GM23338 (cell line): Measurements from ENCODE around the gene ERGIC3. TPM values are rescaled to one million over a fixed set of nuclear protein-coding genes. Genes with fewer than 3 reads are reported as not detected.

Source experiments
- ATAC-seq: fragments of 200-7000 bp; cut with Tn5 transposase; 3 replicates; pipeline ENCODE4 v1.9.1; 2020
- DNase-seq: peaks from one replicate; pipeline ENCODE4 v3.0.0-alpha.2; 2015; ENCODE audit warnings: low spot score
- H2AFZ ChIP-seq: fragments of 200-600 bp; sonication (generic); 2 replicates; pipeline ENCODE4 v1.8.0; 2016; ENCODE audit warnings: antibody characterized with exemption, mild to moderate bottlenecking, moderate library complexity
- H3F3A ChIP-seq: fragments of 200-600 bp; sonication (generic); replicated peaks from 2 replicates; pipeline ENCODE4 v1.8.0; 2017; ENCODE audit warnings: antibody characterized with exemption, mixed run types, low read depth
- H3K27ac ChIP-seq: fragments of 200-600 bp; sonication (generic); 2 replicates; pipeline ENCODE4 v1.6.1; 2016; ENCODE audit warnings: low read depth
- H3K27me3 ChIP-seq: fragments of 200-600 bp; sonication (generic); 2 replicates; pipeline ENCODE4 v1.8.0; 2016; ENCODE audit warnings: mild to moderate bottlenecking, mixed run types, moderate library complexity; ENCODE audit not compliant: insufficient read depth
- H3K36me3 ChIP-seq: fragments of 200-600 bp; sonication (generic); 2 replicates; pipeline ENCODE4 v1.8.0; 2016; ENCODE audit warnings: mild to moderate bottlenecking; ENCODE audit not compliant: insufficient read depth
- H3K4me1 ChIP-seq: fragments of 200-600 bp; sonication (generic); 2 replicates; pipeline ENCODE4 v1.8.0; 2016; ENCODE audit warnings: mild to moderate bottlenecking, moderate library complexity; ENCODE audit not compliant: insufficient read depth
- H3K4me2 ChIP-seq: fragments of 200-600 bp; sonication (generic); 2 replicates; pipeline ENCODE4 v1.7.1; 2017; ENCODE audit warnings: mixed run types
- H3K4me3 ChIP-seq: fragments of 200-600 bp; sonication (generic); 2 replicates; pipeline ENCODE4 v1.6.1; 2016; ENCODE audit warnings: mixed run types
- H3K79me2 ChIP-seq: fragments of 200-600 bp; sonication (generic); replicated peaks from 2 replicates; pipeline ENCODE4 v1.8.0; 2017; ENCODE audit warnings: mild to moderate bottlenecking; ENCODE audit not compliant: insufficient read depth
- H3K9me2 ChIP-seq: fragments of 200-600 bp; sonication (generic); 2 replicates; pipeline ENCODE4 v1.8.0; 2017; ENCODE audit not compliant: insufficient read depth
- H4K20me1 ChIP-seq: fragments of 200-600 bp; sonication (generic); replicated peaks from 2 replicates; pipeline ENCODE4 v1.8.0; 2017; ENCODE audit warnings: mild to moderate bottlenecking; ENCODE audit not compliant: insufficient read depth
- H3K27ac Mint-ChIP-seq: 2 replicates; pipeline ENCODE4 v1.8.0; 2020; ENCODE audit warnings: inconsistent platforms, mild to moderate bottlenecking, moderate library complexity, mixed read lengths
- H3K27me3 Mint-ChIP-seq: 3 replicates; pipeline ENCODE4 v1.8.0; 2022; ENCODE audit warnings: low read depth, mild to moderate bottlenecking, moderate library complexity, mixed read lengths, inconsistent platforms; ENCODE audit not compliant: insufficient read depth, poor library complexity
- H3K36me3 Mint-ChIP-seq: 3 replicates; pipeline ENCODE4 v1.8.0; 2021; ENCODE audit warnings: low read depth, mild to moderate bottlenecking, inconsistent platforms, moderate library complexity, mixed read lengths
- H3K4me1 Mint-ChIP-seq: 3 replicates; pipeline ENCODE4 v1.8.0; 2020; ENCODE audit warnings: mild to moderate bottlenecking, inconsistent platforms, mixed read lengths
- H3K4me3 Mint-ChIP-seq: 3 replicates; pipeline ENCODE4 v1.8.0; 2021; ENCODE audit warnings: moderate library complexity, mild to moderate bottlenecking, inconsistent platforms, mixed read lengths
- H3K9me3 Mint-ChIP-seq: 3 replicates; pipeline ENCODE4 v1.8.0; 2020; ENCODE audit warnings: moderate library complexity, mild to moderate bottlenecking, inconsistent platforms, mixed read lengths
- CREB1 ChIP-seq: fragments of 250-450 bp; sonication (Bioruptor Pico); IDR thresholded peaks from 2 replicates; pipeline ENCODE4 v1.5.0; 2020; ENCODE audit warnings: low read depth, mild to moderate bottlenecking, moderate library complexity
- EZH2 ChIP-seq: fragments of 200-600 bp; sonication (generic); IDR thresholded peaks from one replicate; pipeline ENCODE4 v1.8.0; 2017; ENCODE audit warnings: antibody characterized with exemption, mild to moderate bottlenecking, low read depth; ENCODE audit not compliant: unreplicated experiment
- EZH2phosphoT487 ChIP-seq: fragments of 200-600 bp; sonication (generic); IDR thresholded peaks from one replicate; pipeline ENCODE4 v1.8.1; 2018; ENCODE audit warnings: antibody characterized with exemption; ENCODE audit not compliant: unreplicated experiment
- JUNB ChIP-seq: IDR thresholded peaks from one replicate; pipeline ENCODE4 v1.6.1; 2016; ENCODE audit warnings: antibody characterized with exemption; ENCODE audit not compliant: unreplicated experiment
- NANOG ChIP-seq: IDR thresholded peaks from 2 replicates; pipeline ENCODE4 v1.6.1; 2016; ENCODE audit warnings: antibody characterized with exemption, borderline replicate concordance
- POLR2AphosphoS5 ChIP-seq: IDR thresholded peaks from 2 replicates; pipeline ENCODE4 v1.6.1; 2016; ENCODE audit warnings: antibody characterized with exemption, low read depth
- STAT1 ChIP-seq: IDR thresholded peaks from one replicate; pipeline ENCODE4 v1.6.1; 2016; ENCODE audit warnings: antibody characterized with exemption; ENCODE audit not compliant: unreplicated experiment
- ZNF114 ChIP-seq: fragments of 250-450 bp; sonication (Bioruptor Pico); IDR thresholded peaks from 2 replicates; pipeline ENCODE4 v1.5.0; 2020; ENCODE audit warnings: mild to moderate bottlenecking, moderate library complexity
- ZNF331 ChIP-seq: fragments of 250-450 bp; sonication (Bioruptor Pico); IDR thresholded peaks from 2 replicates; pipeline ENCODE4 v1.5.0; 2020; ENCODE audit warnings: low read depth, mild to moderate bottlenecking, moderate library complexity
- polyA plus RNA-seq: library from polyadenylated mRNA; unstranded; fragments of >200 nt; fragmentation: Nextera tagmentation; extraction: Ambion mirVana; gene quantifications from 2 replicates; pipeline ENCODE4 v1.2.1, GENCODE V29; 2016
- total RNA-seq: library from RNA; depleted of rRNA; stranded (reverse); fragments of >200 nt; shearing (Covaris generic); gene quantifications from 2 replicates; pipeline ENCODE4 v1.2.3, GENCODE V29; 2014
- TF ChIP-seq, protein P1 (sequence below): fragments of 250-450 bp; sonication (Bioruptor Pico); IDR thresholded peaks from 2 replicates; pipeline ENCODE4 v1.5.0; 2020; ENCODE audit warnings: mild to moderate bottlenecking, moderate library complexity
- TF ChIP-seq, protein P2 (sequence below), 2 experiments: fragments of 200-600 bp in 1 of 2; sonication (generic) in 1 of 2; conservative IDR thresholded peaks; 2 replicates each; pipeline versions ENCODE4 v1.5.1 to v1.6.1; 2016 to 2017; ENCODE audit warnings: antibody characterized with exemption in 2 of 2, low read depth in 2 of 2, mild to moderate bottlenecking in 2 of 2, moderate library complexity in 1 of 2
- TF ChIP-seq, protein P3 (sequence below): IDR thresholded peaks from one replicate; pipeline ENCODE4 v1.6.1; 2018; ENCODE audit warnings: antibody characterized with exemption; ENCODE audit not compliant: unreplicated experiment
- TF ChIP-seq, protein P4 (sequence below): IDR thresholded peaks from 2 replicates; pipeline ENCODE4 v1.6.1; 2016; ENCODE audit warnings: antibody characterized with exemption

The ERGIC3 gene
- total and polyA plus RNA-seq, 2 experiments from 2014 or later, result 139 to 147 TPM

DNA sequence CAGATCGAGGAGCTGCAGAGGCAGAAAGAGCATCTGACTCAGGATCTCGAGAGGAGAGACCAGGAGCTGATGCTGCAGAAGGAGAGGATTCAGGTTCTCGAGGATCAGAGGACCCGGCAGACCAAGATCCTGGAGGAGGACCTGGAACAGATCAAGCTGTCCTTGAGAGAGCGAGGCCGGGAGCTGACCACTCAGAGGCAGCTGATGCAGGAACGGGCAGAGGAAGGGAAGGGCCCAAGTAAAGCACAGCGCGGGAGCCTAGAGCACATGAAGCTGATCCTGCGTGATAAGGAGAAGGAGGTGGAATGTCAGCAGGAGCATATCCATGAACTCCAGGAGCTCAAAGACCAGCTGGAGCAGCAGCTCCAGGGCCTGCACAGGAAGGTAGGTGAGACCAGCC lies 38.6 kb upstream of the ERGIC3 start:
- Histone ChIP-seq H3K4me1 (no peaks in the 10 kb centered on the region), H3K79me2 (no peaks in the 10 kb centered on the region), H3K9me2 (no peaks in the 10 kb centered on the region), H3F3A (no peaks in the 10 kb centered on the region), H3K4me2 (no peak overlapping the region), H3K36me3 (peaks cover 20% of the 10 kb centered on the region; the same call in 1 of the 2 replicates), H3K27me3 (no peaks in the 10 kb centered on the region), H4K20me1 (no peaks in the 10 kb centered on the region; the same call in 1 of the 2 replicates), H2AFZ (no peak overlapping the region), H3K27ac (no peak overlapping the region), H3K4me3 (no peak overlapping the region)
- Mint-ChIP-seq H3K36me3 (peaks cover 56% of the 10 kb centered on the region), H3K27ac (no peak overlapping the region), H3K4me1 (no peaks in the 10 kb centered on the region; the same call in 2 of the 3 replicates), H3K27me3 (peaks cover 4% of the 10 kb centered on the region), H3K9me3 (no peaks in the 10 kb centered on the region), H3K4me3 (no peak overlapping the region)
- TF ChIP-seq ZNF114 (CRISPR knock-in tag) (no peak), STAT1 (no peak), NANOG (no peak), EZH2phosphoT487 (no peak), JUNB (no peak), ZNF331 (CRISPR knock-in tag) (no peak), POLR2AphosphoS5 (no peak), CREB1 (CRISPR knock-in tag) (no peak), EZH2 (no peak)
- TF ChIP-seq, protein P1, sequence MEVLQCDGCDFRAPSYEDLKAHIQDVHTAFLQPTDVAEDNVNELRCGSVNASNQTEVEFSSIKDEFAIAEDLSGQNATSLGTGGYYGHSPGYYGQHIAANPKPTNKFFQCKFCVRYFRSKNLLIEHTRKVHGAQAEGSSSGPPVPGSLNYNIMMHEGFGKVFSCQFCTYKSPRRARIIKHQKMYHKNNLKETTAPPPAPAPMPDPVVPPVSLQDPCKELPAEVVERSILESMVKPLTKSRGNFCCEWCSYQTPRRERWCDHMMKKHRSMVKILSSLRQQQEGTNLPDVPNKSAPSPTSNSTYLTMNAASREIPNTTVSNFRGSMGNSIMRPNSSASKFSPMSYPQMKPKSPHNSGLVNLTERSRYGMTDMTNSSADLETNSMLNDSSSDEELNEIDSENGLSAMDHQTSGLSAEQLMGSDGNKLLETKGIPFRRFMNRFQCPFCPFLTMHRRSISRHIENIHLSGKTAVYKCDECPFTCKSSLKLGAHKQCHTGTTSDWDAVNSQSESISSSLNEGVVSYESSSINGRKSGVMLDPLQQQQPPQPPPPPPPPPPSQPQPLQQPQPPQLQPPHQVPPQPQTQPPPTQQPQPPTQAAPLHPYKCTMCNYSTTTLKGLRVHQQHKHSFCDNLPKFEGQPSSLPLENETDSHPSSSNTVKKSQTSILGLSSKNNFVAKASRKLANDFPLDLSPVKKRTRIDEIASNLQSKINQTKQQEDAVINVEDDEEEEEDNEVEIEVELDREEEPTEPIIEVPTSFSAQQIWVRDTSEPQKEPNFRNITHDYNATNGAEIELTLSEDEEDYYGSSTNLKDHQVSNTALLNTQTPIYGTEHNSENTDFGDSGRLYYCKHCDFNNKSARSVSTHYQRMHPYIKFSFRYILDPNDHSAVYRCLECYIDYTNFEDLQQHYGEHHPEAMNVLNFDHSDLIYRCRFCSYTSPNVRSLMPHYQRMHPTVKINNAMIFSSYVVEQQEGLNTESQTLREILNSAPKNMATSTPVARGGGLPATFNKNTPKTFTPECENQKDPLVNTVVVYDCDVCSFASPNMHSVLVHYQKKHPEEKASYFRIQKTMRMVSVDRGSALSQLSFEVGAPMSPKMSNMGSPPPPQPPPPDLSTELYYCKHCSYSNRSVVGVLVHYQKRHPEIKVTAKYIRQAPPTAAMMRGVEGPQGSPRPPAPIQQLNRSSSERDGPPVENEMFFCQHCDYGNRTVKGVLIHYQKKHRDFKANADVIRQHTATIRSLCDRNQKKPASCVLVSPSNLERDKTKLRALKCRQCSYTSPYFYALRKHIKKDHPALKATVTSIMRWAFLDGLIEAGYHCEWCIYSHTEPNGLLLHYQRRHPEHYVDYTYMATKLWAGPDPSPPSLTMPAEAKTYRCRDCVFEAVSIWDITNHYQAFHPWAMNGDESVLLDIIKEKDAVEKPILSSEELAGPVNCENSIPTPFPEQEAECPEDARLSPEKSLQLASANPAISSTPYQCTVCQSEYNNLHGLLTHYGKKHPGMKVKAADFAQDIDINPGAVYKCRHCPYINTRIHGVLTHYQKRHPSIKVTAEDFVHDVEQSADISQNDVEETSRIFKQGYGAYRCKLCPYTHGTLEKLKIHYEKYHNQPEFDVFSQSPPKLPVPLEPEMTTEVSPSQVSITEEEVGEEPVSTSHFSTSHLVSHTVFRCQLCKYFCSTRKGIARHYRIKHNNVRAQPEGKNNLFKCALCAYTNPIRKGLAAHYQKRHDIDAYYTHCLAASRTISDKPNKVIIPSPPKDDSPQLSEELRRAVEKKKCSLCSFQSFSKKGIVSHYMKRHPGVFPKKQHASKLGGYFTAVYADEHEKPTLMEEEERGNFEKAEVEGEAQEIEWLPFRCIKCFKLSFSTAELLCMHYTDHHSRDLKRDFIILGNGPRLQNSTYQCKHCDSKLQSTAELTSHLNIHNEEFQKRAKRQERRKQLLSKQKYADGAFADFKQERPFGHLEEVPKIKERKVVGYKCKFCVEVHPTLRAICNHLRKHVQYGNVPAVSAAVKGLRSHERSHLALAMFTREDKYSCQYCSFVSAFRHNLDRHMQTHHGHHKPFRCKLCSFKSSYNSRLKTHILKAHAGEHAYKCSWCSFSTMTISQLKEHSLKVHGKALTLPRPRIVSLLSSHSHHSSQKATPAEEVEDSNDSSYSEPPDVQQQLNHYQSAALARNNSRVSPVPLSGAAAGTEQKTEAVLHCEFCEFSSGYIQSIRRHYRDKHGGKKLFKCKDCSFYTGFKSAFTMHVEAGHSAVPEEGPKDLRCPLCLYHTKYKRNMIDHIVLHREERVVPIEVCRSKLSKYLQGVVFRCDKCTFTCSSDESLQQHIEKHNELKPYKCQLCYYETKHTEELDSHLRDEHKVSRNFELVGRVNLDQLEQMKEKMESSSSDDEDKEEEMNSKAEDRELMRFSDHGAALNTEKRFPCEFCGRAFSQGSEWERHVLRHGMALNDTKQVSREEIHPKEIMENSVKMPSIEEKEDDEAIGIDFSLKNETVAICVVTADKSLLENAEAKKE (CRISPR knock-in tag), result no peak
- TF ChIP-seq, protein P2, sequence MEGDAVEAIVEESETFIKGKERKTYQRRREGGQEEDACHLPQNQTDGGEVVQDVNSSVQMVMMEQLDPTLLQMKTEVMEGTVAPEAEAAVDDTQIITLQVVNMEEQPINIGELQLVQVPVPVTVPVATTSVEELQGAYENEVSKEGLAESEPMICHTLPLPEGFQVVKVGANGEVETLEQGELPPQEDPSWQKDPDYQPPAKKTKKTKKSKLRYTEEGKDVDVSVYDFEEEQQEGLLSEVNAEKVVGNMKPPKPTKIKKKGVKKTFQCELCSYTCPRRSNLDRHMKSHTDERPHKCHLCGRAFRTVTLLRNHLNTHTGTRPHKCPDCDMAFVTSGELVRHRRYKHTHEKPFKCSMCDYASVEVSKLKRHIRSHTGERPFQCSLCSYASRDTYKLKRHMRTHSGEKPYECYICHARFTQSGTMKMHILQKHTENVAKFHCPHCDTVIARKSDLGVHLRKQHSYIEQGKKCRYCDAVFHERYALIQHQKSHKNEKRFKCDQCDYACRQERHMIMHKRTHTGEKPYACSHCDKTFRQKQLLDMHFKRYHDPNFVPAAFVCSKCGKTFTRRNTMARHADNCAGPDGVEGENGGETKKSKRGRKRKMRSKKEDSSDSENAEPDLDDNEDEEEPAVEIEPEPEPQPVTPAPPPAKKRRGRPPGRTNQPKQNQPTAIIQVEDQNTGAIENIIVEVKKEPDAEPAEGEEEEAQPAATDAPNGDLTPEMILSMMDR (conservative IDR thresholded peaks at IDR 0.05; ENCODE audit: low read depth in 2 of 2), result no peak
- TF ChIP-seq, protein P3, sequence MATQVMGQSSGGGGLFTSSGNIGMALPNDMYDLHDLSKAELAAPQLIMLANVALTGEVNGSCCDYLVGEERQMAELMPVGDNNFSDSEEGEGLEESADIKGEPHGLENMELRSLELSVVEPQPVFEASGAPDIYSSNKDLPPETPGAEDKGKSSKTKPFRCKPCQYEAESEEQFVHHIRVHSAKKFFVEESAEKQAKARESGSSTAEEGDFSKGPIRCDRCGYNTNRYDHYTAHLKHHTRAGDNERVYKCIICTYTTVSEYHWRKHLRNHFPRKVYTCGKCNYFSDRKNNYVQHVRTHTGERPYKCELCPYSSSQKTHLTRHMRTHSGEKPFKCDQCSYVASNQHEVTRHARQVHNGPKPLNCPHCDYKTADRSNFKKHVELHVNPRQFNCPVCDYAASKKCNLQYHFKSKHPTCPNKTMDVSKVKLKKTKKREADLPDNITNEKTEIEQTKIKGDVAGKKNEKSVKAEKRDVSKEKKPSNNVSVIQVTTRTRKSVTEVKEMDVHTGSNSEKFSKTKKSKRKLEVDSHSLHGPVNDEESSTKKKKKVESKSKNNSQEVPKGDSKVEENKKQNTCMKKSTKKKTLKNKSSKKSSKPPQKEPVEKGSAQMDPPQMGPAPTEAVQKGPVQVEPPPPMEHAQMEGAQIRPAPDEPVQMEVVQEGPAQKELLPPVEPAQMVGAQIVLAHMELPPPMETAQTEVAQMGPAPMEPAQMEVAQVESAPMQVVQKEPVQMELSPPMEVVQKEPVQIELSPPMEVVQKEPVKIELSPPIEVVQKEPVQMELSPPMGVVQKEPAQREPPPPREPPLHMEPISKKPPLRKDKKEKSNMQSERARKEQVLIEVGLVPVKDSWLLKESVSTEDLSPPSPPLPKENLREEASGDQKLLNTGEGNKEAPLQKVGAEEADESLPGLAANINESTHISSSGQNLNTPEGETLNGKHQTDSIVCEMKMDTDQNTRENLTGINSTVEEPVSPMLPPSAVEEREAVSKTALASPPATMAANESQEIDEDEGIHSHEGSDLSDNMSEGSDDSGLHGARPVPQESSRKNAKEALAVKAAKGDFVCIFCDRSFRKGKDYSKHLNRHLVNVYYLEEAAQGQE, result no peak
- TF ChIP-seq, protein P4, sequence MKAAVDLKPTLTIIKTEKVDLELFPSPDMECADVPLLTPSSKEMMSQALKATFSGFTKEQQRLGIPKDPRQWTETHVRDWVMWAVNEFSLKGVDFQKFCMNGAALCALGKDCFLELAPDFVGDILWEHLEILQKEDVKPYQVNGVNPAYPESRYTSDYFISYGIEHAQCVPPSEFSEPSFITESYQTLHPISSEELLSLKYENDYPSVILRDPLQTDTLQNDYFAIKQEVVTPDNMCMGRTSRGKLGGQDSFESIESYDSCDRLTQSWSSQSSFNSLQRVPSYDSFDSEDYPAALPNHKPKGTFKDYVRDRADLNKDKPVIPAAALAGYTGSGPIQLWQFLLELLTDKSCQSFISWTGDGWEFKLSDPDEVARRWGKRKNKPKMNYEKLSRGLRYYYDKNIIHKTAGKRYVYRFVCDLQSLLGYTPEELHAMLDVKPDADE, result no peak
- ATAC-seq (no peak), DNase-seq (no peak)
